GM12801 (cell line): ENCODE results near the gene MEIOSIN.

Experiments used
- CTCF ChIP-seq: IDR thresholded peaks from one replicate; pipeline ENCODE4 v1.5.1; 2011; ENCODE audit warnings: control low read depth; ENCODE audit not compliant: insufficient read length; ENCODE audit errors: extremely low read depth

Gene MEIOSIN

GRCh38 chr19:45742969-45743368, 9.7 kb downstream of the MEIOSIN start:
- no peak for TF ChIP-seq CTCF

- TF ChIP-seq CTCF = no peak
Observed at GRCh38 chr19:45745606-45746005, 12.4 kb downstream of the MEIOSIN start.

GRCh38 chr19:45746866-45747265, 13.6 kb downstream of the MEIOSIN start:
- no peak for TF ChIP-seq CTCF

GRCh38 chr19:45747513-45747912, 14.3 kb downstream of the MEIOSIN start:
- no peak for TF ChIP-seq CTCF

GRCh38 chr19:45752639-45753038, 19.4 kb downstream of the MEIOSIN start:
- no peak for TF ChIP-seq CTCF

GRCh38 chr19:45753548-45753947, 20.3 kb downstream of the MEIOSIN start:
- no peak for TF ChIP-seq CTCF

GRCh38 chr19:45754323-45754722, 21.1 kb downstream of the MEIOSIN start:
- no peak for TF ChIP-seq CTCF

GRCh38 chr19:45757695-45758094, 24.5 kb downstream of the MEIOSIN start:
- TF ChIP-seq CTCF = no peak
